ENCODE data around the gene CHIT1.

CHIT1 gene

GRCh38 chr1:203173566-203173965 lies 55.9 kb downstream of the CHIT1 start:
- TF ChIP-seq ARNTL (CRISPR knock-in tag; IDR thresholded peaks at IDR 0.05; ENCODE audit: borderline replicate concordance, low read depth) (no peak), ZNF8 (CRISPR knock-in tag; IDR thresholded peaks at IDR 0.05) (no peak), ZC3H10 (CRISPR knock-in tag; IDR thresholded peaks at IDR 0.05) (no peak), CSDC2 (CRISPR knock-in tag; IDR thresholded peaks at IDR 0.05) (no peak)
- ATAC-seq = no peak

- ATAC-seq = no peak
- no peak for TF ChIP-seq ZFP3 (CRISPR knock-in tag; IDR thresholded peaks at IDR 0.05)
- no peak for TF ChIP-seq ISL1 (CRISPR knock-in tag; IDR thresholded peaks at IDR 0.05)
- TF ChIP-seq ZC3H10 (CRISPR knock-in tag; IDR thresholded peaks at IDR 0.05) = no peak
- no peak for TF ChIP-seq PATZ1 (CRISPR knock-in tag; IDR thresholded peaks at IDR 0.05; ENCODE audit: borderline replicate concordance)
- TF ChIP-seq CREB5 (CRISPR knock-in tag; IDR thresholded peaks at IDR 0.05; ENCODE audit: low read depth) = no peak
- TF ChIP-seq ZNF565 (CRISPR knock-in tag; conservative IDR thresholded peaks at IDR 0.05; ENCODE audit: low read depth) = no peak
- no peak for TF ChIP-seq OSR1 (CRISPR knock-in tag; IDR thresholded peaks at IDR 0.05)
- TF ChIP-seq TOX (CRISPR knock-in tag; IDR thresholded peaks at IDR 0.05; ENCODE audit: borderline replicate concordance) = no peak
- no peak for TF ChIP-seq ZNF70 (CRISPR knock-in tag; IDR thresholded peaks at IDR 0.05)
- TF ChIP-seq BACH2 (CRISPR knock-in tag; IDR thresholded peaks at IDR 0.05; ENCODE audit: borderline replicate concordance) = no peak
- TF ChIP-seq, protein P1, sequence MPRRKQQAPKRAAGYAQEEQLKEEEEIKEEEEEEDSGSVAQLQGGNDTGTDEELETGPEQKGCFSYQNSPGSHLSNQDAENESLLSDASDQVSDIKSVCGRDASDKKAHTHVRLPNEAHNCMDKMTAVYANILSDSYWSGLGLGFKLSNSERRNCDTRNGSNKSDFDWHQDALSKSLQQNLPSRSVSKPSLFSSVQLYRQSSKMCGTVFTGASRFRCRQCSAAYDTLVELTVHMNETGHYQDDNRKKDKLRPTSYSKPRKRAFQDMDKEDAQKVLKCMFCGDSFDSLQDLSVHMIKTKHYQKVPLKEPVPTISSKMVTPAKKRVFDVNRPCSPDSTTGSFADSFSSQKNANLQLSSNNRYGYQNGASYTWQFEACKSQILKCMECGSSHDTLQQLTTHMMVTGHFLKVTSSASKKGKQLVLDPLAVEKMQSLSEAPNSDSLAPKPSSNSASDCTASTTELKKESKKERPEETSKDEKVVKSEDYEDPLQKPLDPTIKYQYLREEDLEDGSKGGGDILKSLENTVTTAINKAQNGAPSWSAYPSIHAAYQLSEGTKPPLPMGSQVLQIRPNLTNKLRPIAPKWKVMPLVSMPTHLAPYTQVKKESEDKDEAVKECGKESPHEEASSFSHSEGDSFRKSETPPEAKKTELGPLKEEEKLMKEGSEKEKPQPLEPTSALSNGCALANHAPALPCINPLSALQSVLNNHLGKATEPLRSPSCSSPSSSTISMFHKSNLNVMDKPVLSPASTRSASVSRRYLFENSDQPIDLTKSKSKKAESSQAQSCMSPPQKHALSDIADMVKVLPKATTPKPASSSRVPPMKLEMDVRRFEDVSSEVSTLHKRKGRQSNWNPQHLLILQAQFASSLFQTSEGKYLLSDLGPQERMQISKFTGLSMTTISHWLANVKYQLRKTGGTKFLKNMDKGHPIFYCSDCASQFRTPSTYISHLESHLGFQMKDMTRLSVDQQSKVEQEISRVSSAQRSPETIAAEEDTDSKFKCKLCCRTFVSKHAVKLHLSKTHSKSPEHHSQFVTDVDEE (CRISPR knock-in tag; IDR thresholded peaks at IDR 0.05) = no peak
Measured at GRCh38 chr1:203173011-203173555, 56.4 kb downstream of the CHIT1 start.

DNA sequence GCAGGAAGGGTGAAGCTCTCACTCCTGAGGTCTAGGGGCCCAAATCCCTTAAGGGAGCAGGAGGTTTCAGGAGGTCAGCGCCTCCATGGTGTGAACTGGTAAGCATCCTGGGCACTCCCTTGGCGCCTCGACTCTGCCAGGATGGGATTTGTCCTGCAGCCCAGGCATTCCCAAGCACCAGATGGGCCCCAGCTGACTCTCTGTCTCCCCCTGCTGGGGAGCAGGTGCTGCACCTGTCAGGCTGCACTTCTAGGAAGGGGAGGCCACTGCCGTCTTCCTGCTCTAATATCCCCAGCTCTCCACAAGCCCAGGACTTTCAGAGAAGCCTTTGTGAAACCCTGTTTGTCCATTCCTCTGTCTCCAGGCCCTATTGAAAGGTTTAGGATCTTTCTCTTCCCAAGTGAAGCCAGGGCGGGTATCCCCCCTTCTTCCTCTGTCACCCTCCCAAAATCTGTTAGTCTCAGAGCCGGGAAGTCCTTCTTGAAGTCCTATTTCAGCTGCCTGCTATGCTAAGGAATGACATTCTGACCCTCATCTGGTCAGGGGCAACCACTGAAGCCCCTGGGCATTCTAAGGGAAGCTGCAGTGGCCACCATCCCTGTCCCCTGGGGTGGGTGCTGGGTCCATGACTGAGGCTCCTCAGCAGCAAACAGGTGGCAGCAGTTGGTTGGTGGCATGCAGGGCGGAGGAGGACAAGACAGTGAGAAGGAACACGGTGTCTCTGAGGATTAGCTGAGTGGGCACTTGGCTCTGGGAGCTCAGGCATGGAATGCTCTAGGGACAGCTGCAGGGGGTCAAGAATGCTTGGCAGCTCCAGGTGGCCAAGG lies 57.1 kb downstream of the CHIT1 start:
- peak; percentile 85 for ATAC-seq

More for the DNA sequence above, 57.1 kb downstream of the CHIT1 start:
- TF ChIP-seq PATZ1 (CRISPR knock-in tag; IDR thresholded peaks at IDR 0.05; ENCODE audit: borderline replicate concordance) = no peak
- TF ChIP-seq ZC3H10 (CRISPR knock-in tag; IDR thresholded peaks at IDR 0.05) = no peak
- no peak for TF ChIP-seq GLIS3 (CRISPR knock-in tag; IDR thresholded peaks at IDR 0.05)
- no peak for TF ChIP-seq ARNTL (CRISPR knock-in tag; IDR thresholded peaks at IDR 0.05; ENCODE audit: borderline replicate concordance, low read depth)
- no peak for TF ChIP-seq CREB5 (CRISPR knock-in tag; IDR thresholded peaks at IDR 0.05; ENCODE audit: low read depth)
- no peak for TF ChIP-seq ZFP3 (CRISPR knock-in tag; IDR thresholded peaks at IDR 0.05)
- TF ChIP-seq ESRRG (CRISPR knock-in tag; IDR thresholded peaks at IDR 0.05) = no peak
- TF ChIP-seq ISL1 (CRISPR knock-in tag; IDR thresholded peaks at IDR 0.05) = no peak
- no peak for TF ChIP-seq PPARA (CRISPR knock-in tag; IDR thresholded peaks at IDR 0.05; ENCODE audit: borderline replicate concordance)
- TF ChIP-seq ZNF565 (CRISPR knock-in tag; conservative IDR thresholded peaks at IDR 0.05; ENCODE audit: low read depth) = no peak
- no peak for TF ChIP-seq ZNF70 (CRISPR knock-in tag; IDR thresholded peaks at IDR 0.05)
- no peak for TF ChIP-seq ZNF8 (CRISPR knock-in tag; IDR thresholded peaks at IDR 0.05)
- TF ChIP-seq, protein P2, sequence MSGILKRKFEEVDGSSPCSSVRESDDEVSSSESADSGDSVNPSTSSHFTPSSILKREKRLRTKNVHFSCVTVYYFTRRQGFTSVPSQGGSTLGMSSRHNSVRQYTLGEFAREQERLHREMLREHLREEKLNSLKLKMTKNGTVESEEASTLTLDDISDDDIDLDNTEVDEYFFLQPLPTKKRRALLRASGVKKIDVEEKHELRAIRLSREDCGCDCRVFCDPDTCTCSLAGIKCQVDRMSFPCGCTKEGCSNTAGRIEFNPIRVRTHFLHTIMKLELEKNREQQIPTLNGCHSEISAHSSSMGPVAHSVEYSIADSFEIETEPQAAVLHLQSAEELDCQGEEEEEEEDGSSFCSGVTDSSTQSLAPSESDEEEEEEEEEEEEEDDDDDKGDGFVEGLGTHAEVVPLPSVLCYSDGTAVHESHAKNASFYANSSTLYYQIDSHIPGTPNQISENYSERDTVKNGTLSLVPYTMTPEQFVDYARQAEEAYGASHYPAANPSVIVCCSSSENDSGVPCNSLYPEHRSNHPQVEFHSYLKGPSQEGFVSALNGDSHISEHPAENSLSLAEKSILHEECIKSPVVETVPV (CRISPR knock-in tag; IDR thresholded peaks at IDR 0.05) = no peak
- TF ChIP-seq TOX (CRISPR knock-in tag; IDR thresholded peaks at IDR 0.05; ENCODE audit: borderline replicate concordance) = no peak
- TF ChIP-seq ZFP30 (CRISPR knock-in tag; IDR thresholded peaks at IDR 0.05) = no peak
- TF ChIP-seq, protein P1 (CRISPR knock-in tag; IDR thresholded peaks at IDR 0.05) = no peak
- TF ChIP-seq SNAI2 (CRISPR knock-in tag; IDR thresholded peaks at IDR 0.05) = no peak
